SK-N-SH treated with all-trans-retinoic acid at 6 μM for 48 hours (cell line): Measurements from ENCODE around the gene CHML.

ENCODE experiments used
- ARNTL ChIP-seq: fragments of 450-650 bp; formaldehyde crosslinking; IDR thresholded peaks from 2 replicates; pipeline ENCODE4 v1.5.0; 2020; ENCODE audit warnings: low read depth, mild to moderate bottlenecking, moderate library complexity, borderline replicate concordance
- ISL1 ChIP-seq: fragments of 250-450 bp; sonication (Bioruptor Pico); IDR thresholded peaks from 2 replicates; pipeline ENCODE4 v2.1.2; 2022; ENCODE audit warnings: mild to moderate bottlenecking, moderate library complexity
- RARB ChIP-seq: fragments of 250-450 bp; sonication (Bioruptor Pico); IDR thresholded peaks from 2 replicates; pipeline ENCODE4 v1.8.0; 2021; ENCODE audit warnings: mild to moderate bottlenecking, moderate library complexity
- ZFP3 ChIP-seq: fragments of 250-450 bp; sonication (Bioruptor Pico); IDR thresholded peaks from 2 replicates; pipeline ENCODE4 v1.5.0; 2020; ENCODE audit warnings: mild to moderate bottlenecking, moderate library complexity
- TF ChIP-seq, protein P1 (sequence below): fragments of 250-450 bp; sonication (Bioruptor Pico); IDR thresholded peaks from 2 replicates; pipeline ENCODE4 v1.8.0; 2021; ENCODE audit warnings: low read depth, mild to moderate bottlenecking, moderate library complexity, borderline replicate concordance

DNA sequence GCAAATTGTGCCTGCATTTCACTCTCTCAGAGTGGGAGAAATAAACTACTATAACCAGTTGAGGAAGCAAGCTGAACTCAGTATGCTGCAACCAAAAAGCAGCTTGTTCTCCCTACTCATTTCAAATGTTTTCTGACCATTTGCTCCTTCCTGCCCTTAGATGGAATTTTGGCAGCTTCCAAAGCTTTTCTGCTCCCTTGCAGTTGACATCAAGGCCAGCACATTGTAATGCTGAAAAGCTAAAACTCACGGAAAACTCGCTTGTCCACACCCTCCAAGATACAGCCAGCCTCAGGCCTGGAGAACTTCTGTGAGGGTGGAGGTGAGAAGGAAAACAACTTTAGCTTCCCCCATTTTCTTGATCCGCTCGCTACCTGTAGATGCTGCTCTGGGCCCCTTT lies 5.0 kb upstream of the CHML start:
- no peak for TF ChIP-seq RARB
- TF ChIP-seq ARNTL (CRISPR knock-in tag) = no peak
- TF ChIP-seq ISL1 (CRISPR knock-in tag) = no peak
- TF ChIP-seq ZFP3 (CRISPR knock-in tag) = no peak
- TF ChIP-seq, protein P1, sequence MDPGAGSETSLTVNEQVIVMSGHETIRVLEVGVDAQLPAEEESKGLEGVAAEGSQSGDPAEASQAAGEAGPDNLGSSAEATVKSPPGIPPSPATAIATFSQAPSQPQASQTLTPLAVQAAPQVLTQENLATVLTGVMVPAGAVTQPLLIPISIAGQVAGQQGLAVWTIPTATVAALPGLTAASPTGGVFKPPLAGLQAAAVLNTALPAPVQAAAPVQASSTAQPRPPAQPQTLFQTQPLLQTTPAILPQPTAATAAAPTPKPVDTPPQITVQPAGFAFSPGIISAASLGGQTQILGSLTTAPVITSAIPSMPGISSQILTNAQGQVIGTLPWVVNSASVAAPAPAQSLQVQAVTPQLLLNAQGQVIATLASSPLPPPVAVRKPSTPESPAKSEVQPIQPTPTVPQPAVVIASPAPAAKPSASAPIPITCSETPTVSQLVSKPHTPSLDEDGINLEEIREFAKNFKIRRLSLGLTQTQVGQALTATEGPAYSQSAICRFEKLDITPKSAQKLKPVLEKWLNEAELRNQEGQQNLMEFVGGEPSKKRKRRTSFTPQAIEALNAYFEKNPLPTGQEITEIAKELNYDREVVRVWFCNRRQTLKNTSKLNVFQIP = no peak
